GM10847 (cell line): ENCODE results near the gene RNASE12.

Experiments
- POLR2A ChIP-seq: IDR thresholded peaks from 2 replicates; pipeline ENCODE4 v1.6.1; 2011; ENCODE audit not compliant: insufficient read length; ENCODE audit errors: extremely low read depth

Gene RNASE12

DNA sequence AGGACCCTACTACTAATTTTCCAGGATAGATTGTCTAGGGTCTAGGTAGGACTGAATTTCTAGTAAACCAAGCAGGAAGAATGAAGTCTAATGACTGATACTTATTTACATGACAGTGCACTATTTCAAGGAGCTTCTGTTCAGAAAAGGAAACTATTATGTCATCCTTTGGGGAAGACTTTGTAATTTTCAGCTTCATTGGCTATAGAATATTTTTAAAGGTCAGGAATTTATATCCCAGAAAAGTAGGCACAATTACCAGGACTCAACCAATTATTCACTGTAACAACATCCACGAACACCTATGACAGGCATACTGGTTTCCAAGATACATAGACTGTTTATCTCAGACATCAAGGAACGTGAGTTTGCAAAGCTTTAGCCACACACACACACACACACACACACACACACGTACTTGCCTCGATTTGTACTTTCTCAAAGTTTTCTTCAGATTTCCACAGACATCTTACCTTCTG, 27.1 kb upstream of the RNASE12 start:
- TF ChIP-seq POLR2A, result no peak

- TF ChIP-seq POLR2A, result no peak
Observed at GRCh38 chr14:20617138-20618003, 26.2 kb upstream of the RNASE12 start.

DNA sequence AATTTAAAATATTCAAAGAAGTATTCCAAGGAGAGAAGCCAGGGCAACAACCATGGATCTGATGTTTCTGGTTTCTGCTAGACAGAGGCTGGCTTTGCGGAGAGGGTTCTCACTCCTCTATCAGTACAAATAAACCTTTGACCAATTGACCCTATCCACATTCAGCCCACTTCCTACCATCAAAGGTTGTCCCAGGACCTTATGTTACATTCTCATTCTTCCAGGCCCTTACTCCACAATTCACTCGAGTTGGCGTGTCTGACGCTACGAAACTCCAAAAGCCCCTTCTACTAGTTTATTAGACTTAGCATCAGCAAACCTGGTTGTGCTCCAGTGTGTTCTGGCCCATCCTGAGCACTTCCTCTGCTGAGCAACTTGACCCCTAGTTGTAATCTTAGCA, 24.8 kb upstream of the RNASE12 start:
- no peak for TF ChIP-seq POLR2A

DNA sequence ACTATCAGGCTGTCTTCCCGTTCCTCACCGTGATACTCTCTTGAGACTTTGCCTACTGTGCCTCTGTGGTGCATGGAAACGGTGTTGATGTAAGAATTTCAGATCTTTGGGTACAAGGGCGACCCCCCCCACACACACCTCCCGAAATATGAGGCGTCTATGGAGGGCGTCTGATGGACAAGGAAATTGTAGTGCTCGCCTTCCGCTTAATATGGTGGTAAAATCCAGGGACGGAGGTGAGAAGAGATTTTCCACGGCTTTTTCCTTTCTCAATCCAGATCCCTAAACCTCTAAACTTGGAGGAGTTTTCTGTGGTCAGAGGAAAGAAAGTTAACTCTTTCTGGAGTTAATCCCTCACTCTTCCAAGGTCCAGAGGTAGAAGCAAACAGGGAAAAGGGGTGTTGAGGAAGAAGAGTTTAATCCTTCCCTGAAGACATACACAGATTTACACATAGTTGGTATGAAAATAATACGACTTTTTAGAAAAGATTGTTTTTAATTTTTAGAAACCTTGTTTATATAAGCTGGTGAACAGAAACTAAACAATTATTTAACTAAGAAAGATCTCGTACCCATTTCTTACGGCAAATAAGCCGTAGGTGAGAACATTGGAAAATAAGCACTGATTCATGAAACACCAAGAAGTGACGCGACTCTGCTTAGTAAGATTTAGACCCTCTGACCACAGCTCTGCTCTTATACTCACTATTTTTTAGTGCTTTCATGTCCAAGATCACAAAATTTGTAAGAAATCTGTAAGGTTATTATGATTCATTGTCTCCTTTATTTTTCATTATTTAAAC, 23.1 kb upstream of the RNASE12 start:
- TF ChIP-seq POLR2A, result no peak

DNA sequence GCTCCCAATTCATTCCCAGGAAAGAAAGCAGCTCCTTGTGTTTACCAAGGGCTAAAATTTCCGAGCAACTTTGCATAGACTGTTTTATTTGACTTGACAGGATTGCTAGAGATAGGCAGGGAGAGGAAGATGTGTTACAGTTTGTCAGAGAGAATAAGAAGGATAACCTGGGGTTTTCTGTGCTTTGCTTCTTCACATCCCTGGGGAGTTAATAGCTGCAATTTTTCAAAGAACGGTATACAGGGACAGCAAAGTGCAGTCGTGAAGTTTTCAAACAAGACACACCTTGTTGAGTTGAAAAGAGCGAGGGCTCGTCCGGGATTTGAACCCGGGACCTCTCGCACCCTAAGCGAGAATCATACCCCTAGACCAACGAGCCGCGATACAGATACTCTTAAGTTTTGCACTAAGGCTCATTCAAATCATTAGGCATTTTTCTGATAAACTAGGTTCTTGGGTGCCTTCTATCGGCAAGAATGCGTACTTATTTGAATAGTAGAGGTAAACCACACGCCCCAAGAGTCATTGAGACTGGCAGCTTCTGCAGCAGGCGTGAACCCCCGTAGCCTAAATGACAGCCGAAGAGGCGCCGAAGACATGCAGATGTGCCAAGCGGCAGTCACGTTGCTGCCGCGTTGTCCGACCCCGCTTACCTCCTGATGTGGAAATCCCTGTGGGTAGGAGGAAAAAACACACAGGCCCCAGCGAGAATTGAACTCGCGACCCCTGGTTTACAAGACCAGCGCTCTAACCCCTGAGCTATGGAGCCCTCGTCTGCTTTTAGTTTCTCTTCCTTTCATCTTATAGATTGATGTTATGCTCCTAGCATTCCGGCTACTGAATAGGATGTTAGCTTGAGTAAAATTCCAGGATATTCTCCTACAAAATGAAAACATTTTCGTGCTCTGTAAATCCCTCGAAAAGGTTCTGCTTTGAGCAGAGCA, 22.2 kb upstream of the RNASE12 start:
- TF ChIP-seq POLR2A, result no peak

GRCh38 chr14:20612403-20612802, 21.2 kb upstream of the RNASE12 start:
- no peak for TF ChIP-seq POLR2A

GRCh38 chr14:20611277-20611676, 20.1 kb upstream of the RNASE12 start:
- TF ChIP-seq POLR2A, result no peak

GRCh38 chr14:20610002-20610765, 19.0 kb upstream of the RNASE12 start:
- TF ChIP-seq POLR2A, result no peak

DNA sequence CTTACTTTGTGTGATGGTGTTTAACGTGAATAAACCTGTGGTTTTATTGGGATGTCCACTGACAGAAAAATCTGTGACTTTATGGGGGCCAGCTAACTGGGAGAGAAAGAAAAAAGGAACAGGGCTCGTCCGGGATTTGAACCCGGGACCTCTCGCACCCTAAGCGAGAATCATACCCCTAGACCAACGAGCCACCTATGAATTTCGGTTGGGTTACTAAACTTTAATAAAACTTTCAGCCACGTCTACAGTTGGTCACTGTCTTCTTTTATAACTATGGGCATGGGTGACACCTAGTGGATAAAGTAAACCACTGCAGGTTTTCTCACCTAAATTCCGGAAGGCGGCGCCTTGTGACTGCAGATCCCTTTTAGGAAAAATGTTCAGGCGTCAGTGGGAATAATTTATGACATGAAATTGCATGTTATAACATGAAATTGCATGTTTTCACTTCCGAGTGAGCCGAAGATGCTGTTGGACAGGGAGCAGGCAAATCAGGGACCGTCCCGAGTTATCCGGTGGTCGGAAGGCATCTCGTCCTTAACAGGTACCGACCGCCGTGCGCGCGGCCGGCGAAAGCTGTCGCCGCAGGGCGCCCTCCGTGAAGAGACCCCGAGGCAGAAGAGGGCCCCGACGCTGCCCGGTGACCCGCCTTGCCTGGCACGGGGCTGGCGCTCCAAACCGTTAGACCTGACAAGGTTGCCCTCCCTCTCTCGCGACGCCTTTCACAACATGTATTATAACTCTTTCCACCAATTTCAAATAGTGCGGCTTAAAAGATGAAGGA, 18.2 kb upstream of the RNASE12 start:
- no peak for TF ChIP-seq POLR2A

DNA sequence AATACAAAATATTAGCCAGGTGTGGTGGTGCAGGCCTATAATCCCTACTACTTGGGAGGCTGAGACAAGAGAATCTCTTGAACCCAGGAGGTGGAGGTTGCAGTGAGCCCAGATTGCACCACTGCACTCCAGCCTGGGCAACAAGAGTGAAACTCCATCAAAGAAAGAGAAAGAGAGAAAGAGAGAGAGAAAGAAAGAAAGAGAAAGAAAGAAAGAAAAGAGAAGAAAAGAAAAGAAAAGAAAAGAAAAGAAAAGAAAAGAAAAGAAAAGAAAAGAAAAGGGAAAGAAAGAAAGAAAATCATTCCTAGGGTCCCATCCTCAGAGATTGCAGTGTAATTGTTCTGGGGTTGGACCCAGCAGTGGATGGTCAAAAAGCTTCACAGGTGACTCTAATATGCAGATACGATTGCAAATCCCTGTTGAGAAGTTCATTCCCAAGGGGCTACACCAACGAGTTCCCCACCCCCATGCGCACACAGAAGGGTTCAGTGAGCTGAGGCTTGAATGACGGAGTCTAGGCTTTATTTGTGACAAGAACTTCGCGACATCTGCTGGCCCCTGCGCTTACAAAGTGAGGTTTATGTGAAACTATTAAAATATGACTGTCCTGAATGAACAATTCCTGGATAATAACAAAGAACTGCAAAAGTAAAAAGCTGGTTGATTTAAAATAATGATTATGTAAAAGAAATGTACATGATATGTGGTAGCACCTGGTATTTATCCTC, 17.4 kb upstream of the RNASE12 start:
- TF ChIP-seq POLR2A, result no peak

DNA sequence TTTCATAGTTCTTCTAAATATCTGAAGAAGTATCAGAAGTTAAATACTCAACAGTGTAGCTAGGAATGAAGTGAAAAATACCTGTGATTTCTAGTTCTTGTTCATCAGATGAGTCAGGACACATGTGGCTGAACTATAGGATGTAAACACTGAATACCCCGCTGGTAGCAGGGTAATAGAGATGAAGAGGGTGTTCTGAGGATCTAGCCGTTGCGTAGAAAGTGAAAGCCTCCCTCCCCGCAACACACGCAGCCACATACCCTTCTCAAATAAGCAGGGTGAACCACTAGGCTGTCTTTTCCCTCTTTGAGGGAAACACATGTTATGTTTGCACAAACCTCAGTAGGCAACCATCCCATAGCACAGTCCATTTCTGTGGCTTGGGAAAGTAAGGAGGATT, 16.4 kb upstream of the RNASE12 start:
- TF ChIP-seq POLR2A, result no peak

- no peak for TF ChIP-seq POLR2A
Observed at GRCh38 chr14:20606902-20607242, 15.7 kb upstream of the RNASE12 start.
